SK-N-SH (cell line): ENCODE measurements around the gene TMEM266. TPM values are rescaled to one million over a fixed set of nuclear protein-coding genes. Genes with fewer than 3 reads are reported as not detected.

Experiments
- CTCF ChIA-PET: fragments of 300-600, 350-600 bp; formaldehyde crosslinking; extraction: SDS; loops from one replicate; lab custom pipeline; 2021; lab: Yijun Ruan, JAX
- POLR2A ChIA-PET: fragments of 350-600 bp; sonication (Branson Sonifier 250); formaldehyde crosslinking; extraction: SDS; loops from one replicate; lab custom pipeline; 2020; ENCODE audit warnings: antibody characterized with exemption, inconsistent platforms; lab: Yijun Ruan, JAX
- DNase-seq: peaks from one replicate; pipeline ENCODE4 v3.0.0; 2012
- H2AFZ ChIP-seq: fragments of 200-600 bp; sonication (generic); 2 replicates; pipeline ENCODE4 v1.8.1; 2016; ENCODE audit warnings: antibody characterized with exemption, mild to moderate bottlenecking, low read depth
- H3F3A ChIP-seq: fragments of 200-600 bp; sonication (generic); replicated peaks from 2 replicates; pipeline ENCODE3; 2016; ENCODE audit warnings: antibody characterized with exemption, mild to moderate bottlenecking; ENCODE audit not compliant: insufficient read depth
- H3K27ac ChIP-seq, 2 experiments: fragments of 200-500 bp in 1 of 2; fragments of 200-600 bp in 1 of 2; sonication (Bioruptor generic) in 1 of 2; sonication (generic), shearing (Covaris generic) in 1 of 2; 2 replicates each; pipeline versions ENCODE4 v1.5.1 to v1.6.1; 2014 to 2016; ENCODE audit warnings: low read depth in 2 of 2, inconsistent platforms in 1 of 2, low read length in 1 of 2, mild to moderate bottlenecking in 1 of 2, mixed read lengths in 1 of 2
- H3K27me3 ChIP-seq: fragments of 200-600 bp; sonication (generic), shearing (Covaris generic); 2 replicates; pipeline ENCODE4 v1.6.1; 2016; ENCODE audit warnings: mixed run types; ENCODE audit not compliant: insufficient read depth
- H3K36me3 ChIP-seq, 2 experiments: fragments of 200-500 bp in 1 of 2; fragments of 200-600 bp in 1 of 2; sonication (Bioruptor generic) in 1 of 2; sonication (generic) in 1 of 2; replicated peaks in 1 of 2; 2 replicates each; pipeline versions ENCODE3 to v1.5.1; 2014 to 2016; ENCODE audit warnings: low read length in 1 of 2, mild to moderate bottlenecking in 1 of 2; ENCODE audit not compliant: insufficient read depth in 2 of 2, control insufficient read depth in 1 of 2
- H3K4me1 ChIP-seq, 2 experiments: fragments of 200-500 bp in 1 of 2; fragments of 200-600 bp in 1 of 2; sonication (Bioruptor generic) in 1 of 2; sonication (generic), shearing (Covaris generic) in 1 of 2; 2 replicates each; pipeline versions ENCODE4 v1.5.1 to v1.6.1; 2014 to 2016; ENCODE audit warnings: low read depth in 1 of 2, low read length in 1 of 2, mixed run types in 1 of 2; ENCODE audit not compliant: insufficient read depth in 2 of 2, control insufficient read depth in 1 of 2
- H3K4me2 ChIP-seq: fragments of 200-600 bp; sonication (generic), shearing (Covaris generic); 2 replicates; pipeline ENCODE4 v1.6.1; 2017; ENCODE audit warnings: mixed run types
- H3K4me3 ChIP-seq, 2 experiments: fragments of 200-500 bp in 1 of 2; fragments of 200-600 bp in 1 of 2; sonication (Bioruptor generic) in 1 of 2; sonication (generic), shearing (Covaris generic) in 1 of 2; 2 replicates each; pipeline versions ENCODE4 v1.5.1 to v1.8.1; 2014 to 2016; ENCODE audit warnings: low read depth in 2 of 2, inconsistent platforms in 1 of 2, low read length in 1 of 2, mild to moderate bottlenecking in 1 of 2, mixed read lengths in 1 of 2, moderate library complexity in 1 of 2
- H3K79me2 ChIP-seq: fragments of 200-600 bp; sonication (generic); 2 replicates; pipeline ENCODE4 v1.8.1; 2017; ENCODE audit warnings: mild to moderate bottlenecking; ENCODE audit not compliant: insufficient read depth
- H3K9ac ChIP-seq: fragments of 200-600 bp; sonication (generic); 2 replicates; pipeline ENCODE4 v1.6.1; 2017; ENCODE audit warnings: mixed run types
- H3K9me2 ChIP-seq: fragments of 200-600 bp; sonication (generic); 2 replicates; pipeline ENCODE4 v1.6.1; 2017; ENCODE audit warnings: mixed run types
- H3K9me3 ChIP-seq: fragments of 200-600 bp; sonication (generic); 2 replicates; pipeline ENCODE4 v1.6.1; 2017; ENCODE audit warnings: mixed run types, mild to moderate bottlenecking, moderate library complexity
- H4K20me1 ChIP-seq: fragments of 200-600 bp; sonication (generic); 2 replicates; pipeline ENCODE4 v1.6.1; 2017; ENCODE audit warnings: mild to moderate bottlenecking, mixed run types; ENCODE audit not compliant: insufficient read depth
- FOSL2 ChIP-seq: IDR thresholded peaks from 2 replicates; pipeline ENCODE4 v1.4.0; 2012; ENCODE audit warnings: low read depth, mild to moderate bottlenecking, moderate library complexity, borderline replicate concordance
- FOXJ3 ChIP-seq: sonication (generic); formaldehyde crosslinking; IDR thresholded peaks from 2 replicates; pipeline ENCODE4 v1.5.1; 2020; ENCODE audit warnings: mild to moderate bottlenecking, missing genetic modification reagents
- FOXM1 ChIP-seq: IDR thresholded peaks from 2 replicates; pipeline ENCODE4 v1.4.0; 2012; ENCODE audit warnings: low read depth, mild to moderate bottlenecking
- GABPA ChIP-seq: IDR thresholded peaks from 2 replicates; pipeline ENCODE4 v1.4.0; 2012; ENCODE audit warnings: low read depth, mild to moderate bottlenecking
- JUND ChIP-seq: IDR thresholded peaks from 2 replicates; pipeline ENCODE4 v1.4.0; 2012
- MXI1 ChIP-seq: IDR thresholded peaks from 2 replicates; pipeline ENCODE4 v1.6.1; 2012; ENCODE audit warnings: mild to moderate bottlenecking, low read depth, low read length, improper control_type of control experiment
- NFIC ChIP-seq: IDR thresholded peaks from 2 replicates; pipeline ENCODE4 v1.4.0; 2012; ENCODE audit warnings: borderline replicate concordance
- TAF1 ChIP-seq: IDR thresholded peaks from 2 replicates; pipeline ENCODE4 v1.6.1; 2012; ENCODE audit warnings: low read depth, mild to moderate bottlenecking, low read length, moderate library complexity, borderline replicate concordance
- TCF12 ChIP-seq: IDR thresholded peaks from 2 replicates; pipeline ENCODE4 v1.4.0; 2012
- TEAD4 ChIP-seq: IDR thresholded peaks from 2 replicates; pipeline ENCODE4 v1.4.0; 2012; ENCODE audit warnings: mild to moderate bottlenecking, borderline replicate concordance; ENCODE audit not compliant: insufficient read depth
- WGBS: methylation state at CpG from one replicate; pipeline ENCODE4 v1.1.6; 2017; ENCODE audit warnings: low lambda C conversion rate; 5-methylcytosine and 5-hydroxymethylcytosine counted together
- polyA plus RNA-seq, 3 experiments: library from polyadenylated mRNA; depleted of rRNA; stranded (reverse); fragments of >200 nt; gene quantifications; 2 replicates each; pipeline ENCODE4 v1.2.3, GENCODE V29; 2012
- TF ChIP-seq, protein P1 (sequence below): fragments of 150-350 bp; IDR thresholded peaks from 2 replicates; pipeline ENCODE4 v1.6.1; 2016; ENCODE audit warnings: mild to moderate bottlenecking, low read depth, low read length
- TF ChIP-seq, protein P2 (sequence below): fragments of 150-350 bp; IDR thresholded peaks from 2 replicates; pipeline ENCODE4 v1.6.1; 2017; ENCODE audit warnings: antibody characterized with exemption, low read length, low read depth, borderline replicate concordance

The TMEM266 gene
- polyA plus RNA-seq, 1 of the 3 experiments (the other 2 are of a cell fraction) = 0.07 TPM

DNA sequence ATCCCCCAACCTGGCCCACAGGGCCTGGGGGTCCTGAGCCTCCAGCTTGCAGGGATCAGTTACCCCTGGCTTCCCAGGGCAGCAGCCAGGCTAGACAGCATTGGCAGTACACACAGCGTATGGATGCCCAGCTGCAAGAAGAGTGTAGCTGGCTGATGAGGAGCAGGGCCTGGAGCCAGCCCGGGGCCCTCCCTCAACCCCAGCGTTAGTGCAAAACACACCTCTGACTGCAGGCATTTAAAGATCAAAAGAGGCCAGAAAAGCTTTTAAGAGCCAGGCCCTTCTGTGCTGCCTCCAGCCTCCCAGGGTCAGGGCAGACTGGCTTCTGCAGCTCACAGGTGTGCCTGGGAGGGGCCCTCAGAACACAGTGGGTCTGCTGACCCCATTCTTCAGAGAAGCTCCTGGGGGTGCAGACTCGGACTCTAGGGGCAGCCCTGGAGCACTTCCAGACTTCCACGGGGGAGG is 140.9 kb downstream of the TMEM266 start (continued):
- TF ChIP-seq TAF1 (no peak), FOXM1 (no peak), GABPA (no peak), FOXJ3 (CRISPR knock-in tag) (no peak), TCF12 (no peak), MXI1 (no peak)
- TF ChIP-seq, protein P1, sequence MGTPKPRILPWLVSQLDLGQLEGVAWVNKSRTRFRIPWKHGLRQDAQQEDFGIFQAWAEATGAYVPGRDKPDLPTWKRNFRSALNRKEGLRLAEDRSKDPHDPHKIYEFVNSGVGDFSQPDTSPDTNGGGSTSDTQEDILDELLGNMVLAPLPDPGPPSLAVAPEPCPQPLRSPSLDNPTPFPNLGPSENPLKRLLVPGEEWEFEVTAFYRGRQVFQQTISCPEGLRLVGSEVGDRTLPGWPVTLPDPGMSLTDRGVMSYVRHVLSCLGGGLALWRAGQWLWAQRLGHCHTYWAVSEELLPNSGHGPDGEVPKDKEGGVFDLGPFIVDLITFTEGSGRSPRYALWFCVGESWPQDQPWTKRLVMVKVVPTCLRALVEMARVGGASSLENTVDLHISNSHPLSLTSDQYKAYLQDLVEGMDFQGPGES = no peak

DNA sequence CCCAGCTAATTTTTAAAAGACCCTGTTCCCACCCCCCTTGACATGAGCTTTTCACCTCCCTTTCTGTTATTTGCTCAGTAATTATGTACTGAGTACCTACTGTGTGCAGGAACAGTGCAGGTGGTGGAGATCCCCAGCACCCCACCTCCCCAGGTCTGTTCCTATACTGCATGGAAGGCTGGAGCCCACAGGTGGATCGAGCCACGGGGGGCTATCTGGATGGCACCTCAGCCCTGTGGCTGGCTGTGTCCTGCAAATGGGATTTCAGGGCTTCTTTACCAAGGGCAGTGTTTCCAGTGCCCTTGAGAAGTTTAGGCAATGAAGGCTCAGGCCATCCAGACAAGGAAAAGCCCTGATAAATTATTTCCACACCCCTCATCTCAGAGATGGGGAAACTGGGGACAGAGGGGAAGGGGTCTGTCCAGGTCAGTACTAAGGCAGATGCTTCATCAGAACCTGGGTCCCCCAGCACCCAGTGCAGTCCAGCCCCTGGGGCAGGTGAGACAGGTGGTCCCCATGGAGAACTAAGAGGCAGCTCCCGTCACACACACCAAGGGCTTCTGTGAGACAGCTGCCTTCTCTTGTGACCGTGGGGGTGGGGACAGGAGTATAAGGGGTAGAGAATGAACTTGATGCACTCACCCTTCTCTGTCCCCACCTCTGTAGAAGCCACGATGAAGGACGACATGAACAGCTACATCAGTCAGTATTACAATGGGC is 141.9 kb downstream of the TMEM266 start:
- CTCF ChIA-PET = interaction anchor here (0.5 to 2.1 kb wide), 3 partner anchors 11 to 77 kb away, joined by 3 to 7 read pairs (median 7); no protein-coding TSS in a partner anchor
- Histone ChIP-seq H3K4me1 (peaks cover 26 to 32% of the 10 kb centered on the region in 2 experiments; a peak in 3 of 4 replicates), H2AFZ (no peak overlapping the region), H3K4me3 (no peak overlapping the region), H3K27me3 (no peaks in the 10 kb centered on the region), H3F3A (peaks cover 3% of the 10 kb centered on the region), H3K4me2 (no peak overlapping the region), H3K9me2 (no peaks in the 10 kb centered on the region), H4K20me1 (no peaks in the 10 kb centered on the region)
- no peak for DNase-seq
- TF ChIP-seq TEAD4 = no peak
- TF ChIP-seq FOSL2 = no peak
- TF ChIP-seq JUND = no peak
- TF ChIP-seq NFIC = no peak
- TF ChIP-seq, protein P2, sequence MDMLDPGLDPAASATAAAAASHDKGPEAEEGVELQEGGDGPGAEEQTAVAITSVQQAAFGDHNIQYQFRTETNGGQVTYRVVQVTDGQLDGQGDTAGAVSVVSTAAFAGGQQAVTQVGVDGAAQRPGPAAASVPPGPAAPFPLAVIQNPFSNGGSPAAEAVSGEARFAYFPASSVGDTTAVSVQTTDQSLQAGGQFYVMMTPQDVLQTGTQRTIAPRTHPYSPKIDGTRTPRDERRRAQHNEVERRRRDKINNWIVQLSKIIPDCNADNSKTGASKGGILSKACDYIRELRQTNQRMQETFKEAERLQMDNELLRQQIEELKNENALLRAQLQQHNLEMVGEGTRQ = no peak
- TF ChIP-seq, all 33 proteins: peak for 0
- POLR2A ChIA-PET = no interaction called here
- WGBS = 86% methylated on average over 3 of the region's 6 CpGs
- Histone ChIP-seq H3K79me2 (no peaks in the 10 kb centered on the region), H3K9me3 (no peaks in the 10 kb centered on the region), H3K9ac (no peak overlapping the region), H3K27ac (no peak overlapping the region), H3K36me3 (no peaks in the 10 kb centered on the region)
